Osteocyte (in vitro differentiated cells): ENCODE measurements around the gene BTD. TPM values are rescaled to one million over a fixed set of nuclear protein-coding genes. Genes with fewer than 3 reads are reported as not detected.

Experiments
- DNase-seq: peaks from one replicate; pipeline ENCODE4 v3.0.0; 2021; ENCODE audit warnings: mixed read lengths; ENCODE audit not compliant: unreplicated experiment; ENCODE audit errors: extremely low spot score
- H3K27ac Mint-ChIP-seq: one replicate; pipeline ENCODE4 v1.8.0; 2021; ENCODE audit warnings: mild to moderate bottlenecking, mixed read lengths; ENCODE audit not compliant: unreplicated experiment
- H3K27me3 Mint-ChIP-seq: one replicate; pipeline ENCODE4 v1.8.0; 2021; ENCODE audit warnings: mixed read lengths; ENCODE audit not compliant: unreplicated experiment
- H3K36me3 Mint-ChIP-seq: one replicate; pipeline ENCODE4 v1.8.0; 2021; ENCODE audit warnings: mixed read lengths; ENCODE audit not compliant: unreplicated experiment
- H3K4me1 Mint-ChIP-seq: one replicate; pipeline ENCODE4 v1.8.0; 2021; ENCODE audit warnings: mixed read lengths; ENCODE audit not compliant: unreplicated experiment
- H3K4me3 Mint-ChIP-seq: one replicate; pipeline ENCODE4 v1.8.0; 2021; ENCODE audit warnings: mild to moderate bottlenecking, moderate library complexity, mixed read lengths; ENCODE audit not compliant: unreplicated experiment
- H3K9me3 Mint-ChIP-seq: one replicate; pipeline ENCODE4 v1.8.0; 2021; ENCODE audit warnings: mixed read lengths; ENCODE audit not compliant: unreplicated experiment
- CTCF ChIP-seq: fragments of 200-600 bp; sonication (generic); IDR thresholded peaks from 2 replicates; pipeline ENCODE4 v1.5.0; 2021; ENCODE audit warnings: antibody characterized with exemption, mild to moderate bottlenecking, moderate library complexity
- total RNA-seq: library from RNA; stranded (reverse); gene quantifications from 2 replicates; pipeline ENCODE4 v1.2.1, GENCODE V29; 2021

BTD gene
- total RNA-seq, 1 donor from 2014 or later: 28.9 TPM

GRCh38 chr3:15654127-15654526 lies 52.6 kb downstream of the BTD start:
- Mint-ChIP-seq H3K4me3 (no peak overlapping the region), H3K27ac (no peak overlapping the region), H3K27me3 (no peaks in the 10 kb centered on the region), H3K9me3 (peaks cover 8% of the 10 kb centered on the region), H3K4me1 (peaks cover 24% of the 10 kb centered on the region), H3K36me3 (peaks cover 5% of the 10 kb centered on the region)
- no peak for TF ChIP-seq CTCF
- DNase-seq: no peak

GRCh38 chr3:15654891-15655290 lies 53.3 kb downstream of the BTD start:
- Mint-ChIP-seq H3K27me3 (no peaks in the 10 kb centered on the region), H3K27ac (no peak overlapping the region), H3K4me3 (no peak overlapping the region), H3K4me1 (peaks cover 23% of the 10 kb centered on the region), H3K36me3 (peaks cover 5% of the 10 kb centered on the region), H3K9me3 (peaks cover 4% of the 10 kb centered on the region)
- no peak for DNase-seq
- no peak for TF ChIP-seq CTCF

DNA sequence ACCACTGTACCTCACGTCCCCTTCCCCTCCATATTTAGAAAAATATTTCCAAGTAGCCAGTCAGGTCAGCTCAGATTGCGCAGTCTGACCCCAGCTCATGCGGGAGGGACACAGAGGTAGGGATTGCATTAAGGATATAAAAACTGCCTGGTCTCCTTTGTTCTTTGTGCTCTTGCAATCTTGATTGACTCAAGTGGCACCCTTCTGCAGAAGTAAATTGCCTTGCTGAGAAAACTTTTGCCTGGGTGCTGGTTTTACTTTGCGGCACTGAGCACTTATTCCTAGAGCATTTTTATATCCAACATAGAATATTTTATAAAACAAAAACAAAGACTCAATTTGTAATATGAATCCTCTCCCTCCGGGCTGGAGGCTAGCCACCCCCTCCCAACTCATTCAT lies 54.8 kb downstream of the BTD start:
- no peak overlapping the region for H3K27ac Mint-ChIP-seq
- TF ChIP-seq CTCF: no peak
- no peaks in the 10 kb centered on the region for H3K27me3 Mint-ChIP-seq
- H3K4me3 Mint-ChIP-seq: no peak overlapping the region
- peaks cover 26% of the 10 kb centered on the region for H3K4me1 Mint-ChIP-seq
- H3K36me3 Mint-ChIP-seq: peaks cover 5% of the 10 kb centered on the region
- DNase-seq: no peak
- H3K9me3 Mint-ChIP-seq: peaks cover 6% of the 10 kb centered on the region

DNA sequence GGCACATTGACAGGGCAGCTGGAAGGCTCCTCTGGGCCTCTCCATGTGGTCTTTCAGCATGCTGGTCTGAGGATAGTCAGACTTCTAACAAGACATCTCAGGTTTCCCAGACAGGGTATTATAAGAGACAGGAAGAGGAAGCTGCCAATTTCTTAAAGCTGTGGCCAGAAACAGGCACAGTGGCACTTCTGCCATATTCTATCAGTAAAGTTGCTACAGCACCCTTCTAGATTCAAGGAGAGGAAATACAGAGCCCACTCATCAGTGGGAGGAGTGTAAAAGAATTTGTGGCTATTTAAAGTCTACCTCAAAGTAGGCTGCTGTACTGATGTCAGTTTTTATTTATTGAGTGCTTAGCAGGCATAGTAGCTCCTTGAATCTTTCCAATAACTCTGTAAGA lies 55.5 kb downstream of the BTD start:
- peak overlapping the region; percentile 14 for H3K27ac Mint-ChIP-seq

More for the DNA sequence above, 55.5 kb downstream of the BTD start:
- Mint-ChIP-seq H3K36me3 (peaks cover 9% of the 10 kb centered on the region), H3K4me1 (peaks cover 27% of the 10 kb centered on the region), H3K9me3 (peaks cover 13% of the 10 kb centered on the region), H3K27me3 (no peaks in the 10 kb centered on the region), H3K4me3 (no peak overlapping the region)
- TF ChIP-seq CTCF: no peak
- no peak for DNase-seq
